Stimulated activated CD4-positive, alpha-beta T cell treated with anti-CD3 and anti-CD28 coated beads, Interleukin-2, amount 100 ng/mL, for 24 hours (primary cell): ENCODE results near the gene AKT1.
"Not testable (repeated sequence)": the region's sequence is repeated elsewhere in the genome, so short reads cannot be mapped to it uniquely, and the experiment has no call there.

Experiments
- DNase-seq, 2 donors: peaks; one replicate each; pipeline ENCODE4 v3.0.0-alpha.2; 2020

Gene AKT1

DNA sequence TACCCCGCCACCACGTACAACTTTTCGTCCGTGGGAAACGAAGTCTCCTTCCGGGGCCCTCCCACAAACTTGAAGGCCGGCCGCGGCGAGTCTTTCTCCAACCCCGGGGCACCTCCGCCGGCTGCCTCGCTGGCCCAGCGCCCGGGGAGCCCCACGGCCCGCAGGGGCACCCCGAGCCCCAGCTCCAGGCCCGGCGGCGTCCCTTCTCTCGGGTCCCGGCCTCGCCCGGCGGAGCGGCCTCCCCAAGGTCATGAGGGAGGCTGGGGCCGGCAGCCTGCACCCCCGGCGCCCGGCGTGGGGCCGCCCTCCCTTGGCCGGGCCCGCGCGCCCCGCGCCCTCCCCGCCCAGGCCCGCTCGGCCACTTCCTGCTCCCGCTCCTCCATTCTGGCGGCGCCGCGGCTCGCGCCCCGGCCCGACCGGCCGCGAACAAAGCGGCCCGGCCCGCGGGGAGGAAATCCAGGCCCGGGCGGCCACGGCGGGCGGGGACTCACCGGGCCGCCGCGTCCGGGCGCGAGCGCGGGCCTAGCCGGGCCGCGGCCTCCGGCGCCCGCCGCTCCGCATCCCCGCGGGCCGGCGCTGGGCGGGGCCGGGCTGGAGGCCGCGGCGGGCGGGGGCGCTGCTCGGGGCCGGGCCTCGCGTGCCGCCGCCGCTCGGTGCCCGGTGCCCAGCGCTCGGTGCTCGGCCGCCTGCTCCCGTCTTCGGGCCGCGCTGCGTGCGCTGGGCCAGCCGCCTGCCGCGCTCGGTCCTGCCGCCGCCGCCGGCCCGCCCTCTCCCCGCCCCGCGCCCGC, at the start of gene AKT1:
Gene AKT1 (minus strand): TSS at position 756 of the 788 bp plus-strand sequence. CDS start 3,105 bp downstream, outside the sequence.
- peak in 1 of 2 donors; percentile 38 for DNase-seq

DNA sequence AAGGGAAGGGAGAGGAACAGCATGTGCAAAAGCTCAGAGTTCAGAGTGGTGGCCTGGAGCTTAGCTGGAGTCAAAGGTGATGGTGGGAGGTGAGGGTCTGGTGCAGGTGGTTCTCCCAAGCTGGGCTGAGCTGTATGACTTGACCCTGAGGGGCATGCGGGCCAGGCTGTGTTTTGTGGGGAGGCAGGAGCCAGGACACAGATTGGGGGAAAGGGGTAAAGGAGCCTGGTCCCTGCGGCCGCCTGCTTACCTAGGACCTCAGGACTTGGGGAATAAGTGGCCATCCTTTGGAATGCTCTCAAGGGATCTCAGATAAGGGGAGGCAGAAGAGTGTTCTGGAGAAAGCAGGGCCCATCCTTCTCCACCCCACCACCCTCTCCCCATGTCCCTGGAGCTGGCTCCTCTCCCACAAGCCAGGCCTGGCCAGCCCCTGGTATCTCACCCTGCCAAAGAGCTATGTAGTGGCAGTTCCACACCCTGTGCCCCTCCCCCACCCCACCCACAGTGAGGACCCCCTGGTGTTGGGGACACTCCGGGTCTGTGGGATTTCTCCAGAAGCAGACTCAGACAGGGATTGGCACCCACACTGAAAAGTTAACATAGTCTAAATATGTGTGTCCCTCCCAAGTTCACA, 49.6 kb upstream of the AKT1 start:
- DNase-seq, result no peak

DNA sequence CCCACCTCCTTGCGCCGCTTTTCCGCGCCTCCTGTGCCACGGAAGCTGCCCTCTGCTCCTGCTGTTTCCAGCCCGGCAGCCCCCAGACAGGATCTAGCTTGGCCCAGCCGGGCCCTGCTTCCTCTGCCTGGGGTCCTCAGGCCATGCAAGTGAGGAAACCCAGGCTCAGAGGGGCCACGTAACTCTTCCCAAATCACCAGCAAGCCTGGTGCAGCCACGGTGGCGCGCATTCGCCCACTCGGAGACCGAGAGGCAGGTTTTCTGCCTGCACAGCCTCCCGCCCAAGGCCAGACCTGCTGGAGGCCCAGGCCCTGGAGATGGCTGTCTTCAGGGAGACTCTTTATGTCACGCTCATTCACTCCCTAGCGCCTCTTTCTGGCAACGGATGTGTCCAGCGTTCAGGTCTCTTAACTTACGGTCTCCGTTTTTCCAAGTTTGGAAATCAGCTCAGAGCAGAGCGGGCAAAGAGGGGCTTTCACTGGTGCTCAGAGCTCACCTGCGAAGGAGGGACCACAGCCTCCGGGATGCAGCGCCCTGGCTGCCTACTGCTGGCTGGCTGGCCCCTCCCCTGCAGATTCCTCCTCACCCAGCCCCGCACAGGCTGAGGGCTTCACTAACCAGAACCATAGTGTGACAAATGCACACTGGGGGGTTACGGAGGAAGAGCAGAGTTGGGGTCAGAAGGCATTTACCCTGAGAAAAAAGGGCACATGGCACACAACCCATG, 48.9 kb upstream of the AKT1 start:
- no peak for DNase-seq

- no peak for DNase-seq
These were observed 48.1 kb upstream of the AKT1 start for GRCh38 chr14:104843442-104844305.

DNA sequence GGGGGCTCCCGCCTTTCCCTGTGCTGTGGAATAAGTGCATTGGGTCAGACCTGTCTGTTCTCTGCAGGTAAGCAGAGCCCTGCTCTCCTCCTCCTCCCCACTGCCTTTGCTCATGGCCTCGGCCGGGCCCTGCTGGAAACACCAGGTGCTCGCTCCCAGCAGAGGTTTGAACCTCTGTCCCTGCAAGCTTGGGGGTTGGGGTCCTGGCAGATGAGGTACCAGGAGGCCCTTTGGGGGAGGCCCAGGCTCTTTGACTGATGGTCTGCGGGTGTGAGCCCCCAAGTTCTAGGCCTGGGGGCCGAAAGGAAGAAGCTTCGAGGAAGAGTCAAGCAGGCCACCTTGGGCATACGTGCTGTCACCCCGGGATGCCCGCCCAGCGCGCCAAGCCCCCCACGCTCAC, 47.5 kb upstream of the AKT1 start:
- no peak for DNase-seq

DNA sequence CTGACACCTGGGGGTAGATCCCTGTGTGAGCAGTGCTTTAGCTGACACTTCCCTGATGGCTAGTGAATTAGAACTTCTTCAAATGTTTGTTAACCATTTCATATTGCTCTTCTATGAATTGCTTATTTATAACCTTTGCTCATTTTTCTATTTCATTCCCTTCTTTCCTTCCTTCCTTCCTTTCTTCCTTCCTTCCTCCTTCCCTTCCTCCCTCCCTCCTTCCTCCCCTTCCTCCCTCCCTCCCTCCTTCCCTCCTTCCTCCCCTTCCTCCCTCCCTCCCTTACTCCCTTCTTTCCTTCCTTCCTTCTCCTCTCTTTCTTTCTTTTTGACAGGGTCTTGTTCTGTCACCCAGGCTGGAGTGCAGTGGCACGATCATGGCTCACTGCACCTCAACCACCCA, 46.2 kb upstream of the AKT1 start:
- no peak for DNase-seq

DNA sequence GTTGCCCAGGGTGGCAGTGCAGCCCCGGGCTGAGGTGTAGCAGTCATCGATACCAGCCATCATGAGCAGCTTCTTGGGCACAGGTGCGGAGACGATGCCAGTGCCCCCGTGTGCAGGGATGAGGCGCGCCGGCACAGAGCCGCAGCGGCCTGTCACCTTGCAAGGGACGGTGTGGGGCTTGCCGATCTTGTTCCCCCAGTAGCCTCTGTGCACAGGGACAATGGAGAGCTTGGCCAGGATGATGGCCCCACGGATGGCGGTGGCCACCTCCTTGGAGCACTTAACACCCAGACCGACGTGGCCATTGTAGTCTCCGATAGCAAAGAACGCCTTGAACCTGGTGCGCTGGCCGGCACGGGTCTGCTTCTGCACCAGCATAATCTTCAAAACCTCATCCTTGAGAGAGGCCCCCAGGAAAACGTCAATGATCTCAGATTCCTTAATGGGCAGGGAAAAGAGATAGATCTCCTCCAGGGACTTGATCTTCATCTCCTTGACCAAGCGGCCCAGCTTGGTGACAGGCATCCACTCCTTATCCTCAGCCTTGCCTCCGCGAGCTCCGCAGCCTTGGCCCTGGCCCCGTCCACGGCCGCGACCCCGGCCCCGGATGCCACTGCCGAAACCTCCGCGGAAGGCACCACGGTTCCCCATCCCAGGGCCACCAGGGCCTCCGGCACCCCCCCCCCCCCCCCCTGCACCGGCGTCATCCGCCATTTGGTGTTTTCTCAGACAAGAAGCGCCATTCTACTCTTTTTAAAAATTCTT, 40.8 kb upstream of the AKT1 start:
- DNase-seq, result not testable (repeated sequence)

DNA sequence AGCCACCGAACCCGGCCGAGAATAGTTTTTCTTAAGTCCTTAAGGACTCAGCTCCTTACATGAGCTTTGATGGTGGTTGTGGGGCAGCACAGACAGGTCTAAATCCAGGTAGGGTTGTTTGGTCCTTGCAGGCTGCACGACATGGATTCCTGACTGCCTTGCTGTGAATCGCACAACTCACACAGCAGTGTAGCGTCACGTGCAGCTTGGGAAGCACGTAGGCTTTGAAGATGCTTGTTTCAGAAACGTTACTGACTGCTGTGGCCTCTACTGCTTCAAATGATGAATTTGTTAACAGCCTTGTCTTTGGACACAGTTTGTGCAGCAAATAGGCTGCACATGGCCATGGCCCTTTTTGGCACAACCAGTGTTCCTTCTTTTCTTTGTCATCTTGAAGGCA, 35.2 kb upstream of the AKT1 start:
- no peak for DNase-seq

DNA sequence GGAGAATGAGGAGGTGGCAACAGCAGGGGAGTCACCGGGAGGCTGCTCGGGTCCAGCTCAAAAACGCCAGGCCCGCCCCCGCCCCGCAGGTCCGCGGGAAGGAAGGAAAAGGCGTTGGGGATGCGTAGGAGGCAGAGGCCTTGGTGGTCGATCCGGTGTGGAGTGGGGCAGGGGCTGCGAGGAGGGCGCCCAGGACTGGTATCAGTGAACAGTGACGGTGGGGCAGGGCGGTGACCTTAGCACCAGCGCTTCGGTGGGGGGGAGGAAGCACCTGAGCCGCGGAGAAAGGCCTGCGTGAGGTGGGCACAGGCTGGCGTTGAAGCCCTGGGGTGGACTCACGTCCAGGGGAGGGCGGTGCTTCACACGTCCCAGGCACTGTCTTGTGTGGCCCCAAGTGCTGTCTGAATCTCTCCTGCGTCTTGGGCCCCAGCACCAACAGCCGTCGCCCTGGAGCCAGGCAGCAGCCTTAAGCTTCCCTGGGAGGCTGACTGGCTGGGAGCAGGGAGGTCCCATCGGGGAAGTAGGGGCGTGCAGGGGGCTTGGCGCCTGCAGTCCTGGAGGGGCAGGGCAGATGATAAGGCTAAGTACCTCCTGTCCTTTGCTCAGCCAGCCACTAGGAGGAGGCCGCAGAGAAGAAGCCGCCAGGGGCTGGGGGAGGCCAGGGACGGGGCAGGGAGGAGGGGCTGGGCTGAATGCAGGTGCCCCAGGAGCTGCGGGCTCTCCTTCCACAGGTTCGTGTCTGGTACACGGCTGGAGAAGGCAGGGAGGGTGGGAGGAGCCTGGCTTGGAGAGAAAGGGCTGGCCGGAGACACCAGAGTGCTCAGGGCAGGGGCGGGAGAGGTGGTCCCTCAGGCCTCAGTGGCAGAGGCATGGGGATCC, 31.9 kb upstream of the AKT1 start:
- DNase-seq, result peak; percentile 57 to 61

- DNase-seq, result no peak
These were observed 31.3 kb upstream of the AKT1 start for GRCh38 chr14:104826861-104827176.

DNA sequence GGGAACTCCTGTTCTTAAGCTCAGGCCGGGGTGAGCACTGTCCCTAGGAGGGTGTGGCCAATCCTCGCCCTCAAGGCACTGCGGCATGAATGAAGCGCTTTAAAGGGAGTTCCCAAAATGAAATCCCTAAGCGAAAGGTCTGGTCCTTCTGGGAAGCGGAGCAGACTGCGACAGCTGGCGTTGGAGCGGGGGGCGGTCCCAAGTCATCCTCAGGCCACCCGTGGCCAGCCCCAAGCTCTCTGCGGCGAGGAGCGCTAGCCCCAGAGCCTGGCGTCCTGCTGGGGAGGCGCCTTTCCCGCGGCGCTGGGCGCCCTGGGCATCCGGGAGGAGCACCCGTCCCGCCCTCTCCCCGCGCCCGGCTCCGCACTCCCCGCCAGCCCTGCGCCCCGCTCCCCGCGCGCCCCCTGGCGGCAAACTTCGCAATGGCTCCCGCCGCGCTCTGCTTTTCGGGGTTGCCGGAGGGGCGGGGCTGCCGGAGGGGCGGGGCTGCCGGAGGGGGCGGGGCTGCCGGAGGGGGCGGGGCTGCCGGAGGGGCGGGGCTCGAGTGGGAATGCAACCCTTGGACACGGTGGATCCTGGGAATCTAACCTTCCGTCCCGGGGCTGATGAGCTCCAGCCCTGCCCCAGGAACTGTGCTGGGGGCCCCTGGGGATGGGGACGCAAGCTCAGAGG, 30.8 kb upstream of the AKT1 start:
- peak; percentile 97 to 98 for DNase-seq

GRCh38 chr14:104824353-104824997, 28.9 kb upstream of the AKT1 start:
- no peak for DNase-seq

DNA sequence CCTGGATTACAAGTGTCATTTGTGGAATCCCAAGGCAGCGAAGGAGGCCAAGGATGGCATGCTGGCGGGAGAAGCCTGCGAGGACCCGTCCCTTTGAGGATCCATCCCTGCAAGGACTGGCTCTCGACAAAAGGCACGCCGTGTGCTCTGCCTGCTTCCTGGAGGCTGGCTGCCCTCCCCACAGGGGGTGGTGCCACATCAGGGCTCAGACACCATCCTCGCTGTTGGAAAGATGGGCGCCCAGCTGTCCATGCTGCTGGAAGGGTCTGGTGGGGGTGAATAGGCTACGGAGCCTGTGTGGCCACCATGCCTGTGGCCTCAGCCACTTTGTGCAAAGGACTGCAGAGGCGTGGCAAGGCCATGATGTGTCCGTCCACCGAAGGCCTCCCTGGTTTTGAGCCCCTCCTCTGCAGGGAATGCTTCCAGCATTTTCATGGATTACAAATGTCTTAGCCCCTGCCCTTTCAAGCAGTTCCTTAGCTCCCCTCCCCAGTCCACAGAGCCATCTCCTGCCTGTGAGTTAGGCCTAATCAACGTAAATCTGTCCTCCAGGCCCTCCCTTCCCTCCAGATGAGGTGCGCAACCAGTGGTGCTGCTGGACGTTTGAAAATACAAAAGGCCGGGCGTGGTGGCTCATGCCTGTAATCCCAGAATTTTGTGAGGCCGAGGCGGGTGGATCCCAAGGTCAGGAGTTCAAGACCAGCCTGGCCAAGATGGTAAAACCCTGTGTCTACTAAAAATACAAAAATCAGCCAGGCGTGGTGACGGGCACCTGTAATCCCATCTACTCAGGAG, 27.5 kb upstream of the AKT1 start:
- no peak for DNase-seq

DNA sequence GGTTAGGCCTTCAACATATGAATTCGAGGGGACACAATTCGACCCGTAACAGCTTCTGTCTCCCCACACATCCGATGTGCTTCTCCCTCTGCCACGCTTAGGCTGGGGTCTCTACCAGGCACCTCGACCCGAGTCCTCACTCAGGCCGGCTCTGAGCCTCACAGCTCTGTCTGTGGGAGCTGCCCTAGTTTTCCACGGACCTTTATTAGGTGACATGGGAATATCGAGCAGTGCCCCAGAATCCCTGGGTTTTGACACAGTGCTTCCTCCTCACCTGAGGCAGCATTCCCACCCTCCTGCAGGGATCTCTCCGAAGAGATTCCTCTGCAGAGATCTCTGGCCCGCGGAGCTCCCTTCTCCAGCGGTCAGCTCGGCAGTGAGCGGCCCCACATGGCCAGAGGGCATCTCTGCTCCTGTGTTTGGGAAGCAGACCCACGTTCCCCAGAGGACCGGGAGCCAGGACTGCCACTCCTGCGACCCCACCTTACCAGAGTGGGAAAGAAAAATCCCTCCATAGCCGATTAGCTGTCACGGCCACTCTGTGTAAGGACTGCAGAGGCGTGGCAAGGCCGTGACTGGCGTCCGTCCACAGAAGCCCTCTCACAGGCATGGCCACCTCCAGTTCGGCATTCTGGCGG, 26.5 kb upstream of the AKT1 start:
- no peak for DNase-seq

DNA sequence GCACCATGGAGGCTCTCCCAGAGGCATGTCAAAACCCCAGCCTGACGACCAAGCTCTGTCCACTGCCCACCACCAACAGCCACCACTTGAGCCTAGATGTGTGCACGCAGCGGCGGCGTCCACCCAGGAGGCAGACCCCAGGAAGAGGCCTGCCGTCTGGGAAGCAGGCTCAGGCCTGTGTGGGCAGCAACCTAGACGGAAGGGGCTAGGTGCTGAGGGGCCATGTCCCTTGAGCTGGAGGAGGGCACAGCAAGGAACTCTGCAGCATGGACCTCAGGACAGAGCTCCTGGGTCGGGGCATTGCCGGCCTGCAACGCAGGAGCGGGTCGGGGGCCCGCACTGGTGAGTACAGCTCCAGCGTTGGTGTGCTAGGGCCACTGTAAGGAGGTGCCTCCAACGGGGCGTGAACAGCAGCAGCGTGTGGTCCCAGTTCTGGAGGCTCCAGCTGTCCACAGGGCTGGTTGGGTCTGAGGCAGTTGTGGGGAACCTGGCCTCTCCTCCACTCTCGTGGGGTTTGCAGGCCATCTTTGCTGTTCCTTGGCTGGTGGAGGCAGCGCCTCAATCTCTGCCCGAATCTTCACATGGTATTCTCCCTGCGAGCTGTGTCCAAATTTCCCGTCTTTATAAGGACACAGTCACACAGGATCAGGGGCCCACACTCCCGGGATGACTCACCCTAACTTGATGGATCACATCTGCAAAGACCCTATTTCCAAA, 25.8 kb upstream of the AKT1 start:
- no peak for DNase-seq

GRCh38 chr14:104820669-104821228, 25.2 kb upstream of the AKT1 start:
- no peak for DNase-seq

GRCh38 chr14:104819361-104819781, 23.8 kb upstream of the AKT1 start:
- no peak for DNase-seq

DNA sequence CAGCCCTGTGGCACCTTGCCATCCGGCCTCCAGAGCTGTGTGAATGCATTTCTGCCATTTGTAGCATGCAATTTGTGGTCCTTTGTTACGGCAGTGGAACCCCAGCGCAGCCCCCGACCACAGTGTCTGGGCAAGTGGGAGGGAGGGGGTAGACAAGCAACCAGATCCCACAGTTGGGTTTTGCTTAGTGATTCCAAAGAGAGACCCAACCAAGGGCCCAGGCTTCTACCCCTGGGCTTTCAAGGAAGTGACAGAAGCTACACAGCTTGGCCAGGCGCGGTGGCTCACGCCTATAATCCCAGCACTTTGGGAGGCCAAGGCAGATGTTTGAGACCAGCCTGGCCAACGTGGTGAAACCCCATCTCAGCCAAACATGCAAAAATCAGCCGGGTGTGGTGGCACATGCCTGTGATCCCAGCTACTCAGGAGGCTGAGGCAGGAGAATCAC, 23.2 kb upstream of the AKT1 start:
- no peak for DNase-seq
